ENCODE measurements around the gene SORD.
"Not testable (repeated sequence)": the region's sequence is repeated elsewhere in the genome, so short reads cannot be mapped to it uniquely, and the experiment has no call there.

- TF ChIP-seq EZH2 (IDR thresholded peaks at IDR 0.05); FOXP2 (optimal IDR thresholded peaks at IDR 0.05; ENCODE audit: control extremely low read depth, extremely low read length, insufficient read depth); POLR2AphosphoS5 (IDR thresholded peaks at IDR 0.05; ENCODE audit: borderline replicate concordance, low read depth, low read length): not testable (repeated sequence)
These were observed 7.9 kb upstream of the SORD start for GRCh38 chr15:45015114-45015513.

All from SK-N-MC (cell line).